HepG2 (cell line): ENCODE results near the gene PPP1R14D. TPM values are rescaled to one million over a fixed set of nuclear protein-coding genes. Genes with fewer than 3 reads are reported as not detected.

Experiments
- ATAC-seq: fragments of 200-7000 bp; cut with Tn5 transposase; 3 replicates; pipeline ENCODE4 v1.9.1; 2020; ENCODE audit warnings: mild to moderate bottlenecking, moderate library complexity
- BruUV-seq: library from RNA; stranded (reverse); fragments of 400-500 nt; replicated peaks from 2 replicates; lab custom pipeline; 2021; lab: Mats Ljungman, UMichigan
- CTCF ChIA-PET: fragments of 300-600 bp; formaldehyde crosslinking; extraction: SDS; loops from one replicate; lab custom pipeline; 2021; ENCODE audit warnings: low total read pairs, inconsistent platforms, low intra/inter-chr PET ratio; lab: Yijun Ruan, JAX
- POLR2A ChIA-PET: fragments of 350-600 bp; sonication (Branson Sonifier 250); formaldehyde crosslinking; loops from one replicate; lab custom pipeline; 2020; ENCODE audit warnings: antibody characterized with exemption, inconsistent platforms; lab: Yijun Ruan, JAX
- DNase-seq: peaks from one replicate; pipeline ENCODE4 v3.0.0-alpha.2; 2015; ENCODE audit warnings: low spot score
- FAIRE-seq: peaks from 3 replicates; lab custom pipeline; 2011; peaks lifted over from hg19 to GRCh38; lab: Jason Lieb, UNC
- H2AFZ ChIP-seq: one replicate; pipeline ENCODE4 v1.6.1; 2011; ENCODE audit warnings: low read length, inconsistent platforms
- H3K27ac ChIP-seq: fragments of 300-600 bp; 3 replicates; pipeline ENCODE4 v1.8.0; 2011; ENCODE audit warnings: mixed run types, mild to moderate bottlenecking, mixed read lengths, low read length, inconsistent platforms; ENCODE audit not compliant: insufficient read depth; ENCODE audit errors: extremely low read length
- H3K27me3 ChIP-seq, 2 experiments: fragments of 200-600 bp in 1 of 2; 2 replicates in 1 of 2; 3 replicates in 1 of 2; pipeline versions ENCODE4 v1.6.0 to v1.8.0; 2011; ENCODE audit warnings: low read length in 2 of 2, mild to moderate bottlenecking in 2 of 2, moderate library complexity in 2 of 2, inconsistent platforms in 1 of 2; ENCODE audit not compliant: insufficient read depth in 2 of 2, control insufficient read depth in 1 of 2
- H3K36me3 ChIP-seq, 2 experiments: fragments of 200-600 bp in 1 of 2; replicated peaks in 1 of 2; 2 replicates in 1 of 2; 3 replicates in 1 of 2; pipeline versions ENCODE4 v1.5.1 to v1.8.0; 2011; ENCODE audit warnings: low read length in 2 of 2, inconsistent platforms in 1 of 2; ENCODE audit not compliant: insufficient read depth in 2 of 2, control insufficient read depth in 1 of 2
- H3K4me1 ChIP-seq: 2 replicates; pipeline ENCODE4 v1.5.1; 2012; ENCODE audit warnings: low read length, inconsistent platforms; ENCODE audit not compliant: insufficient read depth
- H3K4me2 ChIP-seq: 2 replicates; pipeline ENCODE4 v1.6.0; 2011; ENCODE audit warnings: low read depth, low read length, inconsistent platforms
- H3K4me3 ChIP-seq, 3 experiments: fragments of 200-600 bp in 1 of 3; sonication (generic), shearing (Covaris generic) in 1 of 3; replicated peaks in 1 of 3; 2 replicates each; pipeline ENCODE4 v1.5.1; 2011 to 2016; ENCODE audit warnings: low read length in 3 of 3, inconsistent platforms in 2 of 3, low read depth in 2 of 3, mild to moderate bottlenecking in 2 of 3, control low read depth in 1 of 3, mixed read lengths in 1 of 3; ENCODE audit not compliant: insufficient read depth in 1 of 3
- H3K79me2 ChIP-seq: one replicate; pipeline ENCODE4 v1.6.1; 2011; ENCODE audit warnings: low read length, inconsistent platforms; ENCODE audit not compliant: insufficient read depth
- H3K9ac ChIP-seq: 2 replicates; pipeline ENCODE4 v1.6.0; 2011; ENCODE audit warnings: mild to moderate bottlenecking, low read depth, low read length, inconsistent platforms; ENCODE audit not compliant: insufficient read depth
- H3K9me3 ChIP-seq: 2 replicates; pipeline ENCODE4 v1.5.1; 2012; ENCODE audit warnings: mild to moderate bottlenecking, low read length
- H4K20me1 ChIP-seq: 2 replicates; pipeline ENCODE4 v1.6.0; 2011; ENCODE audit warnings: inconsistent platforms, mild to moderate bottlenecking, low read length, moderate library complexity; ENCODE audit not compliant: insufficient read depth
- BCL6 ChIP-seq: IDR thresholded peaks from 2 replicates; pipeline ENCODE4 v1.6.1; 2016; ENCODE audit warnings: missing genetic modification reagents, missing compliant biosample characterization
- MIXL1 ChIP-seq: IDR thresholded peaks from 2 replicates; pipeline ENCODE4 v1.6.1; 2016
- REPIN1 ChIP-seq: sonication (generic); formaldehyde crosslinking; IDR thresholded peaks from 2 replicates; pipeline ENCODE4 v1.8.0; 2022; ENCODE audit warnings: missing genetic modification reagents, low read depth, mild to moderate bottlenecking, borderline replicate concordance
- SALL2 ChIP-seq: sonication (generic); formaldehyde crosslinking; IDR thresholded peaks from 2 replicates; pipeline ENCODE4 v1.8.1; 2023; ENCODE audit warnings: mild to moderate bottlenecking, missing genetic modification reagents, inconsistent platforms
- TARDBP ChIP-seq: sonication (generic); formaldehyde crosslinking; IDR thresholded peaks from 2 replicates; pipeline ENCODE4 v1.8.0; 2022; ENCODE audit warnings: mild to moderate bottlenecking, missing genetic modification reagents
- ZNF234 ChIP-seq: sonication (generic); formaldehyde crosslinking; conservative IDR thresholded peaks from 2 replicates; pipeline ENCODE4 v1.5.1; 2020; ENCODE audit warnings: mild to moderate bottlenecking, missing genetic modification reagents
- ZNF724P ChIP-seq: sonication (generic); formaldehyde crosslinking; IDR thresholded peaks from 2 replicates; pipeline ENCODE4 v1.8.0; 2022; ENCODE audit warnings: missing genetic modification reagents, borderline replicate concordance
- WGBS: methylation state at CpG from one replicate; pipeline ENCODE4 v1.1.6; 2017; ENCODE audit warnings: low lambda C conversion rate; 5-methylcytosine and 5-hydroxymethylcytosine counted together
- in situ Hi-C: cut with HindIII; loops from 2 replicates; pipeline ENCODE4 v1.10.0; 2017; ENCODE audit warnings: low pct_unique_long_range_greater_than_20kb; ENCODE audit not compliant: extremely low pct_ligation_motif_present
- intact Hi-C: fragments of 100-400 bp; cut with micrococcal nuclease; formaldehyde crosslinking; loops from one replicate; pipeline ENCODE4 v1.10.0; 2022; ENCODE audit not compliant: unreplicated experiment
- polyA plus RNA-seq, 8 experiments: library from polyadenylated mRNA; depleted of rRNA in 3 of 8; stranded (reverse) in 7 of 8; unstranded in 1 of 8; fragments of >200 nt; fragmentation: Illumina TruSeq in 4 of 8; extraction: Trizol in 4 of 8; gene quantifications; 2 replicates each; pipeline versions ENCODE4 v1.2.1 to v1.2.3, GENCODE V29; 2011 to 2016; ENCODE audit warnings: low read depth in 4 of 8, missing spikeins in 1 of 8, mixed read lengths in 1 of 8; ENCODE audit not compliant: insufficient read depth in 1 of 8
- total RNA-seq, 5 experiments: library from RNA; depleted of rRNA; stranded (reverse); fragments of >200 nt; fragmentation: Illumina TruSeq; extraction: Trizol; gene quantifications; 2 replicates each; pipeline ENCODE4 v1.2.3, GENCODE V29; 2016; ENCODE audit warnings: low read depth in 1 of 5
- TF ChIP-seq, protein P1 (sequence below): sonication (generic); formaldehyde crosslinking; IDR thresholded peaks from 2 replicates; pipeline ENCODE4 v1.5.0; 2020; ENCODE audit warnings: missing genetic modification reagents
- TF ChIP-seq, protein P2 (sequence below): sonication (generic); formaldehyde crosslinking; IDR thresholded peaks from 2 replicates; pipeline ENCODE4 v1.4.0; 2020; ENCODE audit warnings: missing genetic modification reagents
- TF ChIP-seq, protein P3 (sequence below): IDR thresholded peaks from 2 replicates; pipeline ENCODE4 v1.4.0; 2020; ENCODE audit warnings: mild to moderate bottlenecking, missing genetic modification reagents
- TF ChIP-seq, protein P4 (sequence below): sonication (generic); formaldehyde crosslinking; IDR thresholded peaks from 2 replicates; pipeline ENCODE4 v1.5.1; 2020; ENCODE audit warnings: mild to moderate bottlenecking, moderate library complexity, missing genetic modification reagents
- TF ChIP-seq, protein P5 (sequence below): sonication (generic); formaldehyde crosslinking; IDR thresholded peaks from 2 replicates; pipeline ENCODE4 v1.4.0; 2020; ENCODE audit warnings: mild to moderate bottlenecking, missing genetic modification reagents

Gene PPP1R14D
- total and polyA plus RNA-seq, 2 of the 13 experiments (the other 11 are each of a cell fraction or from before 2014, with no cell fraction given) = 0.53 to 0.55 TPM

DNA sequence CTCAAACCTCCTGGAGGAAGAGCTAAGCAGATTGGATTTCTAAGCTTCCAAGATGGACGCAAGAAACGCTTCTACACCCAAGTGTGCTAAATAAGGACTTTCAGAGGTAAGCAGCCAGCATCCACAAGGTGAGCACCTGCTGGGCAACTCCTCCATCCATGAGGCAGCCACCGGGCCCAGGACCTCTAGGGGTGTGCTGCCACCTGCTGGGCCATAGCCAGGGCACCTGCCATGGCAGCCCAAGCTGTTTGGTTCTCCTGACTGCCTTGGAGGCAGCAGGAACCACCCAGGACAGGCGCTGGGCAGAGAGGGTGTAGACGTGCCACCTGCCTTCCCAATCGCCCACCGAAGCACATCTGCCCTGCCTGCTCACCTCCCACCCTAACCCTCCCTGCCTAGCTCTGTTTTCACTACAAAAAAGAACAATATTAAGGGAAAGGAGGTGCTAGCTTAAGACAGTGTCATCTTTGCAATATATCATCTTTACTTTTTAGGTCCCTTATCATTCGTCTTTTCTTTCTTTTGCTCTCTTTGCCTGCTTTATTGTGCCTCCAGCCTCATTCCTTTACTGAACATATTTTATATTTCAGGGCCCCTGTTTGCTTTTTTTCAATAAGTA, 45.8 kb downstream of the PPP1R14D start:
- Histone ChIP-seq H3K9me3 (no peaks in the 10 kb centered on the region), H3K4me2 (no peak overlapping the region), H3K27me3 (no peaks in the 10 kb centered on the region), H2AFZ (no peak overlapping the region), H3K36me3 (peaks cover 8 to 24% of the 10 kb centered on the region in 2 experiments; a peak in 4 of 5 replicates), H3K4me3 (no peak overlapping the region), H3K27ac (no peak overlapping the region), H3K9ac (no peak overlapping the region), H3K79me2 (peaks cover 2% of the 10 kb centered on the region), H4K20me1 (no peaks in the 10 kb centered on the region; the same call in 1 of the 2 replicates), H3K4me1 (peaks cover 28% of the 10 kb centered on the region)
- FAIRE-seq = peak; percentile 80
- in situ Hi-C loops = no loop called here
- DNase-seq = peak; percentile 62
- peak; percentile 99 for ATAC-seq
- ChIA-PET CTCF (interaction anchor here (0.7 to 2.7 kb wide), 4 partner anchors 18 to 214 kb away, joined by 3 to 28 read pairs (median 6); partner anchors contain the start of gene GCHFR), POLR2A (interaction anchor here (0.8 to 1.5 kb wide), 2 partner anchors 10 to 18 kb away, joined by 4 to 5 read pairs; no protein-coding TSS in a partner anchor)
- BruUV-seq = no TSS peak
- WGBS = 19% methylated on average over 6 of the region's 8 CpGs
- intact Hi-C loops = loop anchor here (1.0 to 2.0 kb wide), 2 partner anchors 36 to 104 kb away; no protein-coding TSS in a partner anchor
- TF ChIP-seq REPIN1 (CRISPR knock-in tag) = no peak
- TF ChIP-seq, protein P1, sequence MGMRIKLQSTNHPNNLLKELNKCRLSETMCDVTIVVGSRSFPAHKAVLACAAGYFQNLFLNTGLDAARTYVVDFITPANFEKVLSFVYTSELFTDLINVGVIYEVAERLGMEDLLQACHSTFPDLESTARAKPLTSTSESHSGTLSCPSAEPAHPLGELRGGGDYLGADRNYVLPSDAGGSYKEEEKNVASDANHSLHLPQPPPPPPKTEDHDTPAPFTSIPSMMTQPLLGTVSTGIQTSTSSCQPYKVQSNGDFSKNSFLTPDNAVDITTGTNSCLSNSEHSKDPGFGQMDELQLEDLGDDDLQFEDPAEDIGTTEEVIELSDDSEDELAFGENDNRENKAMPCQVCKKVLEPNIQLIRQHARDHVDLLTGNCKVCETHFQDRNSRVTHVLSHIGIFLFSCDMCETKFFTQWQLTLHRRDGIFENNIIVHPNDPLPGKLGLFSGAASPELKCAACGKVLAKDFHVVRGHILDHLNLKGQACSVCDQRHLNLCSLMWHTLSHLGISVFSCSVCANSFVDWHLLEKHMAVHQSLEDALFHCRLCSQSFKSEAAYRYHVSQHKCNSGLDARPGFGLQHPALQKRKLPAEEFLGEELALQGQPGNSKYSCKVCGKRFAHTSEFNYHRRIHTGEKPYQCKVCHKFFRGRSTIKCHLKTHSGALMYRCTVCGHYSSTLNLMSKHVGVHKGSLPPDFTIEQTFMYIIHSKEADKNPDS (CRISPR knock-in tag) = no peak
- 0 out of 2 replicates have a peak, but pooled peaks have one; percentile 21 for TF ChIP-seq BCL6 (CRISPR knock-in tag)
- TF ChIP-seq, protein P2, sequence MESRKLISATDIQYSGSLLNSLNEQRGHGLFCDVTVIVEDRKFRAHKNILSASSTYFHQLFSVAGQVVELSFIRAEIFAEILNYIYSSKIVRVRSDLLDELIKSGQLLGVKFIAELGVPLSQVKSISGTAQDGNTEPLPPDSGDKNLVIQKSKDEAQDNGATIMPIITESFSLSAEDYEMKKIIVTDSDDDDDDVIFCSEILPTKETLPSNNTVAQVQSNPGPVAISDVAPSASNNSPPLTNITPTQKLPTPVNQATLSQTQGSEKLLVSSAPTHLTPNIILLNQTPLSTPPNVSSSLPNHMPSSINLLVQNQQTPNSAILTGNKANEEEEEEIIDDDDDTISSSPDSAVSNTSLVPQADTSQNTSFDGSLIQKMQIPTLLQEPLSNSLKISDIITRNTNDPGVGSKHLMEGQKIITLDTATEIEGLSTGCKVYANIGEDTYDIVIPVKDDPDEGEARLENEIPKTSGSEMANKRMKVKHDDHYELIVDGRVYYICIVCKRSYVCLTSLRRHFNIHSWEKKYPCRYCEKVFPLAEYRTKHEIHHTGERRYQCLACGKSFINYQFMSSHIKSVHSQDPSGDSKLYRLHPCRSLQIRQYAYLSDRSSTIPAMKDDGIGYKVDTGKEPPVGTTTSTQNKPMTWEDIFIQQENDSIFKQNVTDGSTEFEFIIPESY (CRISPR knock-in tag) = peak; percentile 49; the same call in 1 of the 2 replicates
- TF ChIP-seq ZNF234 (CRISPR knock-in tag) = no peak
- TF ChIP-seq, protein P3, sequence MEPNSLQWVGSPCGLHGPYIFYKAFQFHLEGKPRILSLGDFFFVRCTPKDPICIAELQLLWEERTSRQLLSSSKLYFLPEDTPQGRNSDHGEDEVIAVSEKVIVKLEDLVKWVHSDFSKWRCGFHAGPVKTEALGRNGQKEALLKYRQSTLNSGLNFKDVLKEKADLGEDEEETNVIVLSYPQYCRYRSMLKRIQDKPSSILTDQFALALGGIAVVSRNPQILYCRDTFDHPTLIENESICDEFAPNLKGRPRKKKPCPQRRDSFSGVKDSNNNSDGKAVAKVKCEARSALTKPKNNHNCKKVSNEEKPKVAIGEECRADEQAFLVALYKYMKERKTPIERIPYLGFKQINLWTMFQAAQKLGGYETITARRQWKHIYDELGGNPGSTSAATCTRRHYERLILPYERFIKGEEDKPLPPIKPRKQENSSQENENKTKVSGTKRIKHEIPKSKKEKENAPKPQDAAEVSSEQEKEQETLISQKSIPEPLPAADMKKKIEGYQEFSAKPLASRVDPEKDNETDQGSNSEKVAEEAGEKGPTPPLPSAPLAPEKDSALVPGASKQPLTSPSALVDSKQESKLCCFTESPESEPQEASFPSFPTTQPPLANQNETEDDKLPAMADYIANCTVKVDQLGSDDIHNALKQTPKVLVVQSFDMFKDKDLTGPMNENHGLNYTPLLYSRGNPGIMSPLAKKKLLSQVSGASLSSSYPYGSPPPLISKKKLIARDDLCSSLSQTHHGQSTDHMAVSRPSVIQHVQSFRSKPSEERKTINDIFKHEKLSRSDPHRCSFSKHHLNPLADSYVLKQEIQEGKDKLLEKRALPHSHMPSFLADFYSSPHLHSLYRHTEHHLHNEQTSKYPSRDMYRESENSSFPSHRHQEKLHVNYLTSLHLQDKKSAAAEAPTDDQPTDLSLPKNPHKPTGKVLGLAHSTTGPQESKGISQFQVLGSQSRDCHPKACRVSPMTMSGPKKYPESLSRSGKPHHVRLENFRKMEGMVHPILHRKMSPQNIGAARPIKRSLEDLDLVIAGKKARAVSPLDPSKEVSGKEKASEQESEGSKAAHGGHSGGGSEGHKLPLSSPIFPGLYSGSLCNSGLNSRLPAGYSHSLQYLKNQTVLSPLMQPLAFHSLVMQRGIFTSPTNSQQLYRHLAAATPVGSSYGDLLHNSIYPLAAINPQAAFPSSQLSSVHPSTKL = peak; percentile 46; the same call in 1 of the 2 replicates
- TF ChIP-seq ZNF724P (CRISPR knock-in tag) = no peak
- no peak for TF ChIP-seq TARDBP (CRISPR knock-in tag)
- peak; percentile 51; the same call in 1 of the 2 replicates for TF ChIP-seq SALL2 (CRISPR knock-in tag)
- TF ChIP-seq, protein P4, sequence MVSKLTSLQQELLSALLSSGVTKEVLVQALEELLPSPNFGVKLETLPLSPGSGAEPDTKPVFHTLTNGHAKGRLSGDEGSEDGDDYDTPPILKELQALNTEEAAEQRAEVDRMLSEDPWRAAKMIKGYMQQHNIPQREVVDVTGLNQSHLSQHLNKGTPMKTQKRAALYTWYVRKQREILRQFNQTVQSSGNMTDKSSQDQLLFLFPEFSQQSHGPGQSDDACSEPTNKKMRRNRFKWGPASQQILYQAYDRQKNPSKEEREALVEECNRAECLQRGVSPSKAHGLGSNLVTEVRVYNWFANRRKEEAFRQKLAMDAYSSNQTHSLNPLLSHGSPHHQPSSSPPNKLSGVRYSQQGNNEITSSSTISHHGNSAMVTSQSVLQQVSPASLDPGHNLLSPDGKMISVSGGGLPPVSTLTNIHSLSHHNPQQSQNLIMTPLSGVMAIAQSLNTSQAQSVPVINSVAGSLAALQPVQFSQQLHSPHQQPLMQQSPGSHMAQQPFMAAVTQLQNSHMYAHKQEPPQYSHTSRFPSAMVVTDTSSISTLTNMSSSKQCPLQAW (CRISPR knock-in tag) = no peak
- TF ChIP-seq MIXL1 (CRISPR knock-in tag) = peak; percentile 43; the same call in 1 of the 2 replicates
- TF ChIP-seq, protein P5, sequence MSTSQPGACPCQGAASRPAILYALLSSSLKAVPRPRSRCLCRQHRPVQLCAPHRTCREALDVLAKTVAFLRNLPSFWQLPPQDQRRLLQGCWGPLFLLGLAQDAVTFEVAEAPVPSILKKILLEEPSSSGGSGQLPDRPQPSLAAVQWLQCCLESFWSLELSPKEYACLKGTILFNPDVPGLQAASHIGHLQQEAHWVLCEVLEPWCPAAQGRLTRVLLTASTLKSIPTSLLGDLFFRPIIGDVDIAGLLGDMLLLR (CRISPR knock-in tag) = no peak
